ENCODE measurements around the gene EPC2. TPM values are rescaled to one million over a fixed set of nuclear protein-coding genes. Genes with fewer than 3 reads are reported as not detected.

Gene EPC2
- total and polyA plus RNA-seq, 2 of the 8 experiments (the other 6 are each of a cell fraction or from before 2014, with no cell fraction given), result 16.1 to 25.7 TPM

GRCh38 chr2:148650881-148651280 lies 6.3 kb downstream of the EPC2 start:
- FAIRE-seq (no peak), DNase-seq (ENCODE audit: low read depth in 1 of 2, low spot score in 2 of 2) (no peak)
- no peak overlapping the region for H3K9ac ChIP-seq (replicated peaks in 1 of 4; ENCODE audit: extremely low read depth in 1 of 4, low read depth in 3 of 4, low read length in 3 of 4)
- peaks cover 0 to 3% (median 1%) of the 10 kb centered on the region in 4 experiments; a peak in 2 of 7 replicates for H3K4me1 ChIP-seq (replicated peaks in 1 of 4; ENCODE audit: control insufficient read depth in 3 of 4, insufficient read depth in 4 of 4, low read length in 3 of 4)
- H2AK5ac ChIP-seq (ENCODE audit: low read depth, low read length), result no peak overlapping the region
- no peak overlapping the region for H3K27ac ChIP-seq (ENCODE audit: low read depth, low read length)
- CTCF ChIA-PET (ENCODE audit: partially characterized antibody), result no interaction called here
- H3K36me3 ChIP-seq (ENCODE audit: control insufficient read depth in 2 of 4, insufficient read depth in 4 of 4, low read length in 3 of 4), result no peaks in the 10 kb centered on the region
- no peaks in the 10 kb centered on the region for H3K27me3 ChIP-seq (replicated peaks in 1 of 4; ENCODE audit: control insufficient read depth in 3 of 4, extremely low read depth in 1 of 4, insufficient read depth in 3 of 4, low read length in 3 of 4)
- no peak overlapping the region for H2BK5ac ChIP-seq (ENCODE audit: low read depth, low read length)
- H3K79me1 ChIP-seq (ENCODE audit: low read depth, low read length), result no peaks in the 10 kb centered on the region
- H3K23ac ChIP-seq (ENCODE audit: insufficient read length), result no peak overlapping the region
- 90% methylated on average over 2 of the region's 2 CpGs; no CpG with 5 or more reads in 1 of the 2 experiments for WGBS, 2 experiments (ENCODE audit: extremely low coverage in 1 of 2, insufficient coverage in 1 of 2, insufficient read length in 1 of 2, insufficient replicate concordance in 2 of 2, low coverage in 1 of 2, low lambda C conversion rate in 2 of 2, missing lambda C conversion rate in 1 of 2)
- no peak overlapping the region for H4K5ac ChIP-seq (ENCODE audit: insufficient read length, low read depth, low read length)
- peaks cover 2% of the 10 kb centered on the region; the same call in 1 of the 2 replicates for H3K23me2 ChIP-seq (ENCODE audit: low read depth, low read length)
- no peak overlapping the region for H2AFZ ChIP-seq (ENCODE audit: low read length)
- H3K79me2 ChIP-seq (ENCODE audit: control insufficient read depth in 1 of 2, insufficient read depth in 2 of 2, low read length in 2 of 2), result peaks cover 33 to 100% of the 10 kb centered on the region in 2 experiments
- no peak overlapping the region for H3K4me3 ChIP-seq (ENCODE audit: extremely low read depth in 1 of 4, insufficient read depth in 2 of 4, low read depth in 3 of 4, low read length in 4 of 4)
- no peak overlapping the region for H2BK20ac ChIP-seq (ENCODE audit: low read length)
- POLR2A ChIA-PET (ENCODE audit: partially characterized antibody), result interaction anchor here (0.6 kb wide), 1 partner anchor 32 kb away, joined by 3 read pairs; no protein-coding TSS in a partner anchor
- no peak overlapping the region for H3K4me2 ChIP-seq (ENCODE audit: insufficient read depth in 1 of 2, low read depth in 2 of 2, low read length in 2 of 2)
- no peak overlapping the region for H3K56ac ChIP-seq (replicated peaks; ENCODE audit: insufficient read length, low read depth, low read length)
- H4K20me1 ChIP-seq (replicated peaks in 1 of 2; ENCODE audit: control insufficient read depth in 1 of 2, insufficient read depth in 2 of 2, low read length in 2 of 2), result peaks cover 10 to 20% of the 10 kb centered on the region in 2 experiments
- H3K9me3 ChIP-seq (ENCODE audit: insufficient read depth in 2 of 2, low read depth in 1 of 2, low read length in 1 of 2), result no peaks in the 10 kb centered on the region
- H4K8ac ChIP-seq (ENCODE audit: extremely low read depth, insufficient read depth, low read length), result no peak overlapping the region
- no peak overlapping the region for H2BK120ac ChIP-seq (replicated peaks; ENCODE audit: low read depth, low read length)
- no peak overlapping the region for H3K4ac ChIP-seq (replicated peaks; ENCODE audit: insufficient read length, low read depth, low read length)
- H2BK12ac ChIP-seq (ENCODE audit: low read depth, low read length), result no peak overlapping the region
- H4K91ac ChIP-seq (replicated peaks; ENCODE audit: insufficient read length, low read length), result no peak overlapping the region
- H2BK15ac ChIP-seq (ENCODE audit: low read length), result no peak overlapping the region
- H3K18ac ChIP-seq (ENCODE audit: extremely low read depth, low read length), result no peak overlapping the region
- no peak overlapping the region for H3K14ac ChIP-seq (ENCODE audit: insufficient read length)

Measured in H1 (cell line).